DOHH2 (cell line): ENCODE results near the gene FSTL1.

Experiments
- H3F3A ChIP-seq: fragments of 200-600 bp; sonication (generic), shearing (Covaris generic); 2 replicates; pipeline ENCODE4 v1.6.0; 2016; ENCODE audit warnings: antibody characterized with exemption, mild to moderate bottlenecking; ENCODE audit not compliant: control insufficient read depth, insufficient read depth
- H3K27ac ChIP-seq: fragments of 200-600 bp; sonication (generic); 2 replicates; pipeline ENCODE4 v1.5.1; 2014; ENCODE audit warnings: low read depth, mild to moderate bottlenecking, low read length, moderate library complexity
- H3K27me3 ChIP-seq: fragments of 200-600 bp; sonication (generic); 2 replicates; pipeline ENCODE4 v1.6.1; 2014; ENCODE audit warnings: mild to moderate bottlenecking, low read length, mixed read lengths; ENCODE audit not compliant: control insufficient read depth
- H3K36me3 ChIP-seq: fragments of 200-600 bp; sonication (generic); 2 replicates; pipeline ENCODE4 v1.6.1; 2014; ENCODE audit warnings: mild to moderate bottlenecking, low read length, moderate library complexity, mixed read lengths; ENCODE audit not compliant: control insufficient read depth
- H3K4me1 ChIP-seq: fragments of 200-600 bp; sonication (generic); 2 replicates; pipeline ENCODE4 v1.6.1; 2014; ENCODE audit warnings: mild to moderate bottlenecking, low read length, mixed read lengths; ENCODE audit not compliant: control insufficient read depth
- H3K4me2 ChIP-seq: fragments of 200-600 bp; sonication (generic); 2 replicates; pipeline ENCODE4 v1.6.0; 2014; ENCODE audit warnings: mild to moderate bottlenecking, low read length, moderate library complexity
- H3K4me3 ChIP-seq: fragments of 200-600 bp; sonication (generic); 2 replicates; pipeline ENCODE4 v1.5.1; 2014; ENCODE audit warnings: mild to moderate bottlenecking, low read length, mixed read lengths
- H3K79me2 ChIP-seq: fragments of 200-600 bp; sonication (generic); 2 replicates; pipeline ENCODE4 v1.6.1; 2014; ENCODE audit warnings: mild to moderate bottlenecking, low read length, mixed read lengths; ENCODE audit not compliant: control insufficient read depth
- H3K9me2 ChIP-seq: fragments of 200-600 bp; sonication (generic); replicated peaks from 2 replicates; pipeline ENCODE4 v1.6.1; 2014; ENCODE audit warnings: mild to moderate bottlenecking, low read length, mixed read lengths; ENCODE audit not compliant: control insufficient read depth
- H3K9me3 ChIP-seq: fragments of 200-600 bp; sonication (generic); 2 replicates; pipeline ENCODE4 v1.6.1; 2014; ENCODE audit warnings: antibody characterized with exemption, low read length, mixed read lengths; ENCODE audit not compliant: control insufficient read depth, insufficient read depth
- H4K20me1 ChIP-seq: fragments of 200-600 bp; sonication (generic); 2 replicates; pipeline ENCODE4 v1.6.0; 2014; ENCODE audit warnings: low read depth, mild to moderate bottlenecking, antibody characterized with exemption, low read length, moderate library complexity; ENCODE audit not compliant: control insufficient read depth, insufficient read depth
- CTCF ChIP-seq: fragments of 200-600 bp; sonication (generic); IDR thresholded peaks from one replicate; pipeline ENCODE4 v1.5.1; 2014; ENCODE audit warnings: antibody characterized with exemption, mild to moderate bottlenecking, low read depth, low read length; ENCODE audit not compliant: poor library complexity, severe bottlenecking
- EZH2phosphoT487 ChIP-seq: fragments of 200-600 bp; sonication (generic); IDR thresholded peaks from 2 replicates; pipeline ENCODE4 v1.6.1; 2017; ENCODE audit warnings: borderline replicate concordance, mild to moderate bottlenecking, antibody characterized with exemption, low read length, moderate library complexity, mixed read lengths

The FSTL1 gene

GRCh38 chr3:120440001-120440703 is 10.6 kb downstream of the FSTL1 start:
- H3K4me2 ChIP-seq: no peak overlapping the region
- no peak overlapping the region for H3K27ac ChIP-seq
- H3K79me2 ChIP-seq: no peaks in the 10 kb centered on the region
- H3K4me3 ChIP-seq: no peak overlapping the region
- no peaks in the 10 kb centered on the region for H4K20me1 ChIP-seq
- H3K9me3 ChIP-seq: no peaks in the 10 kb centered on the region
- H3K36me3 ChIP-seq: no peaks in the 10 kb centered on the region
- no peaks in the 10 kb centered on the region for H3F3A ChIP-seq
- H3K9me2 ChIP-seq: no peaks in the 10 kb centered on the region
- TF ChIP-seq CTCF (no peak), EZH2phosphoT487 (no peak)
- no peaks in the 10 kb centered on the region for H3K27me3 ChIP-seq
- H3K4me1 ChIP-seq: no peaks in the 10 kb centered on the region

GRCh38 chr3:120438665-120439370 is 12.0 kb downstream of the FSTL1 start:
- H3K4me3 ChIP-seq: no peak overlapping the region
- no peak for TF ChIP-seq EZH2phosphoT487
- H3K27me3 ChIP-seq: 0 out of 2 replicates have a peak, but pooled peaks cover under 1% of the 10 kb centered on the region
- no peaks in the 10 kb centered on the region for H4K20me1 ChIP-seq
- H3K4me1 ChIP-seq: no peaks in the 10 kb centered on the region
- no peaks in the 10 kb centered on the region for H3F3A ChIP-seq
- H3K27ac ChIP-seq: no peak overlapping the region
- H3K4me2 ChIP-seq: no peak overlapping the region
- no peaks in the 10 kb centered on the region for H3K9me2 ChIP-seq
- no peaks in the 10 kb centered on the region for H3K36me3 ChIP-seq
- H3K79me2 ChIP-seq: no peaks in the 10 kb centered on the region
- H3K9me3 ChIP-seq: no peaks in the 10 kb centered on the region

- Histone ChIP-seq H3K4me2 (no peak overlapping the region), H3F3A (no peaks in the 10 kb centered on the region), H3K27me3 (peaks cover 4% of the 10 kb centered on the region; the same call in 1 of the 2 replicates), H3K79me2 (no peaks in the 10 kb centered on the region), H4K20me1 (no peaks in the 10 kb centered on the region), H3K4me3 (no peak overlapping the region), H3K27ac (no peak overlapping the region), H3K9me3 (no peaks in the 10 kb centered on the region), H3K36me3 (no peaks in the 10 kb centered on the region), H3K9me2 (no peaks in the 10 kb centered on the region), H3K4me1 (no peaks in the 10 kb centered on the region)
- TF ChIP-seq CTCF: no peak
- TF ChIP-seq EZH2phosphoT487: no peak
Measured at GRCh38 chr3:120438216-120438615, 12.6 kb downstream of the FSTL1 start.

- Histone ChIP-seq H3K27ac (no peak overlapping the region), H3K9me2 (no peaks in the 10 kb centered on the region), H3F3A (no peaks in the 10 kb centered on the region), H3K79me2 (no peaks in the 10 kb centered on the region), H3K36me3 (no peaks in the 10 kb centered on the region), H3K4me3 (no peak overlapping the region), H3K4me1 (no peaks in the 10 kb centered on the region), H4K20me1 (no peaks in the 10 kb centered on the region), H3K27me3 (peaks cover 4% of the 10 kb centered on the region; the same call in 1 of the 2 replicates), H3K4me2 (no peak overlapping the region), H3K9me3 (no peaks in the 10 kb centered on the region)
- TF ChIP-seq CTCF: no peak
- TF ChIP-seq EZH2phosphoT487: no peak
Measured at GRCh38 chr3:120437559-120437958, 13.2 kb downstream of the FSTL1 start.
